WTC11 (cell line): ENCODE data around the gene TET3. TPM values are rescaled to one million over a fixed set of nuclear protein-coding genes. Genes with fewer than 3 reads are reported as not detected.

Source experiments
- ATAC-seq: fragments of 200-7000 bp; cut with Tn5 transposase; 2 replicates; pipeline ENCODE4 v1.10.0; 2021; ENCODE audit warnings: mild to moderate bottlenecking, moderate library complexity
- CTCF ChIA-PET: fragments of 300-600 bp; sonication (Branson Sonifier 250); formaldehyde crosslinking; loops from one replicate; lab custom pipeline; 2021; ENCODE audit warnings: antibody characterized with exemption; lab: Charles Lee
- POLR2A ChIA-PET: fragments of 350-600 bp; sonication (Branson Sonifier 250); formaldehyde crosslinking; loops from one replicate; lab custom pipeline; 2021; ENCODE audit warnings: antibody characterized with exemption; lab: Charles Lee
- DNase-seq: peaks from one replicate; pipeline ENCODE4 v3.0.0; 2021; ENCODE audit warnings: low spot score
- H3K27ac Mint-ChIP-seq: 2 replicates; pipeline ENCODE4 v1.8.0; 2021; ENCODE audit warnings: mixed read lengths
- H3K27me3 Mint-ChIP-seq: 2 replicates; pipeline ENCODE4 v1.8.0; 2021; ENCODE audit warnings: low read depth, mild to moderate bottlenecking, moderate library complexity, mixed read lengths
- H3K36me3 Mint-ChIP-seq: 2 replicates; pipeline ENCODE4 v1.8.0; 2021; ENCODE audit warnings: mixed read lengths
- H3K4me1 Mint-ChIP-seq: 2 replicates; pipeline ENCODE4 v1.8.0; 2022; ENCODE audit warnings: mixed read lengths
- H3K4me3 Mint-ChIP-seq: 2 replicates; pipeline ENCODE4 v1.8.0; 2021; ENCODE audit warnings: mild to moderate bottlenecking, moderate library complexity, mixed read lengths
- H3K9me3 Mint-ChIP-seq: 2 replicates; pipeline ENCODE4 v1.8.0; 2021; ENCODE audit warnings: mixed read lengths
- AR ChIP-seq: fragments of 250-450 bp; sonication (Bioruptor Pico); IDR thresholded peaks from 2 replicates; pipeline ENCODE4 v1.9.0; 2021; ENCODE audit warnings: mild to moderate bottlenecking
- ATF3 ChIP-seq: sonication (generic); formaldehyde crosslinking; conservative IDR thresholded peaks from 2 replicates; pipeline ENCODE4 v1.8.1; 2022; ENCODE audit warnings: mild to moderate bottlenecking, missing genetic modification reagents
- CBFB ChIP-seq: sonication (generic); formaldehyde crosslinking; IDR thresholded peaks from 2 replicates; pipeline ENCODE4 v1.8.1; 2022; ENCODE audit warnings: mild to moderate bottlenecking, low read depth, missing genetic modification reagents
- EMX1 ChIP-seq: fragments of 250-450 bp; sonication (Bioruptor Pico); IDR thresholded peaks from 2 replicates; pipeline ENCODE4 v1.8.0; 2021; ENCODE audit warnings: mild to moderate bottlenecking
- ESRRA ChIP-seq: sonication (generic); formaldehyde crosslinking; IDR thresholded peaks from 2 replicates; pipeline ENCODE4 v1.8.1; 2022; ENCODE audit warnings: mild to moderate bottlenecking, missing genetic modification reagents, borderline replicate concordance
- FOXJ3 ChIP-seq: sonication (generic); formaldehyde crosslinking; IDR thresholded peaks from 2 replicates; pipeline ENCODE4 v1.9.0; 2021; ENCODE audit warnings: missing genetic modification reagents, mild to moderate bottlenecking, borderline replicate concordance
- GABPB1 ChIP-seq: sonication (generic); formaldehyde crosslinking; IDR thresholded peaks from 2 replicates; pipeline ENCODE4 v1.8.1; 2023; ENCODE audit warnings: mild to moderate bottlenecking, missing genetic modification reagents
- IRF2 ChIP-seq: sonication (generic); formaldehyde crosslinking; IDR thresholded peaks from 2 replicates; pipeline ENCODE4 v1.8.0; 2022; ENCODE audit warnings: low read depth, missing genetic modification reagents, borderline replicate concordance
- JAZF1 ChIP-seq: fragments of 250-450 bp; sonication (Bioruptor Pico); IDR thresholded peaks from 2 replicates; pipeline ENCODE4 v1.9.0; 2021; ENCODE audit warnings: moderate library complexity, mild to moderate bottlenecking, inconsistent platforms
- KAT7 ChIP-seq: sonication (generic); formaldehyde crosslinking; IDR thresholded peaks from 2 replicates; pipeline ENCODE4 v1.8.1; 2023; ENCODE audit warnings: missing genetic modification reagents, mild to moderate bottlenecking, borderline replicate concordance
- MYBL2 ChIP-seq: sonication (generic); formaldehyde crosslinking; IDR thresholded peaks from 2 replicates; pipeline ENCODE4 v1.8.1; 2023; ENCODE audit warnings: mild to moderate bottlenecking, moderate library complexity, missing genetic modification reagents
- NR3C1 ChIP-seq: sonication (generic); formaldehyde crosslinking; conservative IDR thresholded peaks from 2 replicates; pipeline ENCODE4 v1.8.1; 2023; ENCODE audit warnings: low read depth, mild to moderate bottlenecking, missing genetic modification reagents
- PRRX2 ChIP-seq: fragments of 250-450 bp; sonication (Bioruptor Pico); IDR thresholded peaks from 2 replicates; pipeline ENCODE4 v1.8.0; 2021; ENCODE audit warnings: mild to moderate bottlenecking
- RELA ChIP-seq: sonication (generic); formaldehyde crosslinking; IDR thresholded peaks from 2 replicates; pipeline ENCODE4 v1.8.1; 2022; ENCODE audit warnings: missing genetic modification reagents, mild to moderate bottlenecking, borderline replicate concordance
- SMAD3 ChIP-seq: sonication (generic); formaldehyde crosslinking; IDR thresholded peaks from 2 replicates; pipeline ENCODE4 v1.8.0; 2022; ENCODE audit warnings: missing genetic modification reagents, mild to moderate bottlenecking, borderline replicate concordance
- TCF7 ChIP-seq: sonication (generic); formaldehyde crosslinking; IDR thresholded peaks from 2 replicates; pipeline ENCODE4 v1.8.0; 2022; ENCODE audit warnings: mild to moderate bottlenecking, low read depth, missing genetic modification reagents, moderate library complexity
- ZBTB21 ChIP-seq: sonication (generic); formaldehyde crosslinking; IDR thresholded peaks from 2 replicates; pipeline ENCODE4 v1.8.1; 2023; ENCODE audit warnings: mild to moderate bottlenecking, missing genetic modification reagents, borderline replicate concordance
- ZNF263 ChIP-seq: sonication (generic); formaldehyde crosslinking; IDR thresholded peaks from 2 replicates; pipeline ENCODE4 v1.8.1; 2022; ENCODE audit warnings: low read depth, mild to moderate bottlenecking, moderate library complexity, missing genetic modification reagents
- total RNA-seq: library from RNA; stranded (reverse); gene quantifications from 3 replicates; pipeline ENCODE4 v1.2.3, GENCODE V29; 2021
- TF ChIP-seq, protein P1 (sequence below): sonication (generic); formaldehyde crosslinking; IDR thresholded peaks from 2 replicates; pipeline ENCODE4 v1.8.0; 2023; ENCODE audit warnings: missing genetic modification reagents, mild to moderate bottlenecking, borderline replicate concordance
- TF ChIP-seq, protein P2 (sequence below): sonication (generic); formaldehyde crosslinking; conservative IDR thresholded peaks from 2 replicates; pipeline ENCODE4 v1.8.1; 2023; ENCODE audit warnings: mild to moderate bottlenecking, low read depth, missing genetic modification reagents, moderate library complexity
- TF ChIP-seq, protein P3 (sequence below): fragments of 250-450 bp; sonication (Bioruptor Pico); IDR thresholded peaks from 2 replicates; pipeline ENCODE4 v1.8.0; 2021; ENCODE audit warnings: mild to moderate bottlenecking

Gene TET3
- total RNA-seq, 1 experiment from 2014 or later, result 19.3 TPM

- TF ChIP-seq, protein P1, sequence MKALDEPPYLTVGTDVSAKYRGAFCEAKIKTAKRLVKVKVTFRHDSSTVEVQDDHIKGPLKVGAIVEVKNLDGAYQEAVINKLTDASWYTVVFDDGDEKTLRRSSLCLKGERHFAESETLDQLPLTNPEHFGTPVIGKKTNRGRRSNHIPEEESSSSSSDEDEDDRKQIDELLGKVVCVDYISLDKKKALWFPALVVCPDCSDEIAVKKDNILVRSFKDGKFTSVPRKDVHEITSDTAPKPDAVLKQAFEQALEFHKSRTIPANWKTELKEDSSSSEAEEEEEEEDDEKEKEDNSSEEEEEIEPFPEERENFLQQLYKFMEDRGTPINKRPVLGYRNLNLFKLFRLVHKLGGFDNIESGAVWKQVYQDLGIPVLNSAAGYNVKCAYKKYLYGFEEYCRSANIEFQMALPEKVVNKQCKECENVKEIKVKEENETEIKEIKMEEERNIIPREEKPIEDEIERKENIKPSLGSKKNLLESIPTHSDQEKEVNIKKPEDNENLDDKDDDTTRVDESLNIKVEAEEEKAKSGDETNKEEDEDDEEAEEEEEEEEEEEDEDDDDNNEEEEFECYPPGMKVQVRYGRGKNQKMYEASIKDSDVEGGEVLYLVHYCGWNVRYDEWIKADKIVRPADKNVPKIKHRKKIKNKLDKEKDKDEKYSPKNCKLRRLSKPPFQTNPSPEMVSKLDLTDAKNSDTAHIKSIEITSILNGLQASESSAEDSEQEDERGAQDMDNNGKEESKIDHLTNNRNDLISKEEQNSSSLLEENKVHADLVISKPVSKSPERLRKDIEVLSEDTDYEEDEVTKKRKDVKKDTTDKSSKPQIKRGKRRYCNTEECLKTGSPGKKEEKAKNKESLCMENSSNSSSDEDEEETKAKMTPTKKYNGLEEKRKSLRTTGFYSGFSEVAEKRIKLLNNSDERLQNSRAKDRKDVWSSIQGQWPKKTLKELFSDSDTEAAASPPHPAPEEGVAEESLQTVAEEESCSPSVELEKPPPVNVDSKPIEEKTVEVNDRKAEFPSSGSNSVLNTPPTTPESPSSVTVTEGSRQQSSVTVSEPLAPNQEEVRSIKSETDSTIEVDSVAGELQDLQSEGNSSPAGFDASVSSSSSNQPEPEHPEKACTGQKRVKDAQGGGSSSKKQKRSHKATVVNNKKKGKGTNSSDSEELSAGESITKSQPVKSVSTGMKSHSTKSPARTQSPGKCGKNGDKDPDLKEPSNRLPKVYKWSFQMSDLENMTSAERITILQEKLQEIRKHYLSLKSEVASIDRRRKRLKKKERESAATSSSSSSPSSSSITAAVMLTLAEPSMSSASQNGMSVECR (CRISPR knock-in tag), result no peak
- TF ChIP-seq PRRX2 (CRISPR knock-in tag) (no peak), NR3C1 (CRISPR knock-in tag) (no peak), KAT7 (CRISPR knock-in tag) (no peak), SMAD3 (CRISPR knock-in tag) (no peak), MYBL2 (CRISPR knock-in tag) (no peak), IRF2 (no peak), CBFB (CRISPR knock-in tag) (no peak), JAZF1 (CRISPR knock-in tag) (no peak), EMX1 (CRISPR knock-in tag) (no peak), RELA (CRISPR knock-in tag) (no peak), ZBTB21 (CRISPR knock-in tag) (no peak), ATF3 (CRISPR knock-in tag) (no peak), AR (CRISPR knock-in tag) (no peak)
- TF ChIP-seq, protein P2, sequence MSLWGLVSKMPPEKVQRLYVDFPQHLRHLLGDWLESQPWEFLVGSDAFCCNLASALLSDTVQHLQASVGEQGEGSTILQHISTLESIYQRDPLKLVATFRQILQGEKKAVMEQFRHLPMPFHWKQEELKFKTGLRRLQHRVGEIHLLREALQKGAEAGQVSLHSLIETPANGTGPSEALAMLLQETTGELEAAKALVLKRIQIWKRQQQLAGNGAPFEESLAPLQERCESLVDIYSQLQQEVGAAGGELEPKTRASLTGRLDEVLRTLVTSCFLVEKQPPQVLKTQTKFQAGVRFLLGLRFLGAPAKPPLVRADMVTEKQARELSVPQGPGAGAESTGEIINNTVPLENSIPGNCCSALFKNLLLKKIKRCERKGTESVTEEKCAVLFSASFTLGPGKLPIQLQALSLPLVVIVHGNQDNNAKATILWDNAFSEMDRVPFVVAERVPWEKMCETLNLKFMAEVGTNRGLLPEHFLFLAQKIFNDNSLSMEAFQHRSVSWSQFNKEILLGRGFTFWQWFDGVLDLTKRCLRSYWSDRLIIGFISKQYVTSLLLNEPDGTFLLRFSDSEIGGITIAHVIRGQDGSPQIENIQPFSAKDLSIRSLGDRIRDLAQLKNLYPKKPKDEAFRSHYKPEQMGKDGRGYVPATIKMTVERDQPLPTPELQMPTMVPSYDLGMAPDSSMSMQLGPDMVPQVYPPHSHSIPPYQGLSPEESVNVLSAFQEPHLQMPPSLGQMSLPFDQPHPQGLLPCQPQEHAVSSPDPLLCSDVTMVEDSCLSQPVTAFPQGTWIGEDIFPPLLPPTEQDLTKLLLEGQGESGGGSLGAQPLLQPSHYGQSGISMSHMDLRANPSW, result no peak
These were observed 42.0 kb upstream of the TET3 start (continued) for GRCh38 chr2:73942664-73943063.

GRCh38 chr2:73944714-73945113 is 40.0 kb upstream of the TET3 start:
- ChIA-PET POLR2A (interaction anchor here (1.2 kb wide), 1 partner anchor 56 kb away, joined by 3 read pairs; no protein-coding TSS in a partner anchor), CTCF (no interaction called here)
- Mint-ChIP-seq H3K4me3 (no peak overlapping the region), H3K9me3 (no peaks in the 10 kb centered on the region), H3K27me3 (no peaks in the 10 kb centered on the region), H3K4me1 (peaks cover 2% of the 10 kb centered on the region; the same call in 1 of the 2 replicates), H3K36me3 (peaks cover 35% of the 10 kb centered on the region), H3K27ac (peak overlapping the region; percentile 51; the same call in 1 of the 2 replicates)
- ATAC-seq (no peak), DNase-seq (no peak)
- TF ChIP-seq, protein P3, sequence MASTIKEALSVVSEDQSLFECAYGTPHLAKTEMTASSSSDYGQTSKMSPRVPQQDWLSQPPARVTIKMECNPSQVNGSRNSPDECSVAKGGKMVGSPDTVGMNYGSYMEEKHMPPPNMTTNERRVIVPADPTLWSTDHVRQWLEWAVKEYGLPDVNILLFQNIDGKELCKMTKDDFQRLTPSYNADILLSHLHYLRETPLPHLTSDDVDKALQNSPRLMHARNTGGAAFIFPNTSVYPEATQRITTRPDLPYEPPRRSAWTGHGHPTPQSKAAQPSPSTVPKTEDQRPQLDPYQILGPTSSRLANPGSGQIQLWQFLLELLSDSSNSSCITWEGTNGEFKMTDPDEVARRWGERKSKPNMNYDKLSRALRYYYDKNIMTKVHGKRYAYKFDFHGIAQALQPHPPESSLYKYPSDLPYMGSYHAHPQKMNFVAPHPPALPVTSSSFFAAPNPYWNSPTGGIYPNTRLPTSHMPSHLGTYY (CRISPR knock-in tag), result no peak
- TF ChIP-seq FOXJ3 (no peak), ZNF263 (CRISPR knock-in tag) (no peak), GABPB1 (no peak), ESRRA (no peak), TCF7 (CRISPR knock-in tag) (no peak)
- TF ChIP-seq, protein P1 (CRISPR knock-in tag), result no peak
